Neuronal stem cell (in vitro differentiated cells): ENCODE measurements around the gene PTPN11.
"Not testable (repeated sequence)": the region's sequence is repeated elsewhere in the genome, so short reads cannot be mapped to it uniquely, and the experiment has no call there.

Experiments used
- DNase-seq: peaks from one replicate; pipeline ENCODE4 v3.0.0-alpha.2; 2013; ENCODE audit warnings: low spot score
- H2AFZ ChIP-seq: one replicate; pipeline ENCODE4 v1.6.1; 2013; ENCODE audit warnings: mild to moderate bottlenecking, low read length, inconsistent platforms
- H2AK5ac ChIP-seq: 2 replicates; pipeline ENCODE4 v1.6.1; 2013; ENCODE audit warnings: low read depth, mild to moderate bottlenecking, inconsistent platforms, low read length, moderate library complexity, mixed read lengths
- H2BK120ac ChIP-seq: 2 replicates; pipeline ENCODE4 v1.6.1; 2013; ENCODE audit warnings: low read depth, mild to moderate bottlenecking, inconsistent platforms, low read length, moderate library complexity, mixed read lengths
- H2BK12ac ChIP-seq: one replicate; pipeline ENCODE4 v1.6.1; 2013; ENCODE audit warnings: low read length, inconsistent platforms
- H2BK15ac ChIP-seq: 2 replicates; pipeline ENCODE4 v1.6.1; 2013; ENCODE audit warnings: mild to moderate bottlenecking, low read length, inconsistent platforms, mixed read lengths
- H2BK5ac ChIP-seq: one replicate; pipeline ENCODE4 v1.6.1; 2013; ENCODE audit warnings: inconsistent platforms, mild to moderate bottlenecking, low read length, moderate library complexity
- H3K14ac ChIP-seq: one replicate; pipeline ENCODE4 v1.6.1; 2013; ENCODE audit warnings: low read length, inconsistent platforms
- H3K18ac ChIP-seq: 2 replicates; pipeline ENCODE4 v1.6.1; 2013; ENCODE audit warnings: low read length, inconsistent platforms
- H3K23ac ChIP-seq: 2 replicates; pipeline ENCODE4 v1.6.1; 2013; ENCODE audit warnings: low read depth, mild to moderate bottlenecking, mixed read lengths, low read length, inconsistent platforms; ENCODE audit not compliant: poor library complexity
- H3K27ac ChIP-seq: replicated peaks from 3 replicates; pipeline ENCODE4 v1.5.1; 2013; ENCODE audit warnings: low read length, inconsistent platforms
- H3K27me3 ChIP-seq, 3 experiments: 2 replicates each; pipeline ENCODE4 v1.6.1; 2013; ENCODE audit warnings: low read length in 3 of 3, mild to moderate bottlenecking in 2 of 3, inconsistent platforms in 1 of 3, low read depth in 1 of 3, mixed read lengths in 1 of 3, moderate library complexity in 1 of 3; ENCODE audit not compliant: control insufficient read depth in 3 of 3, insufficient read depth in 3 of 3
- H3K36me3 ChIP-seq, 2 donors: replicated peaks in 1 of 2; 2 replicates each; pipeline ENCODE4 v1.6.1; 2013; ENCODE audit warnings: low read length in 2 of 2; ENCODE audit not compliant: control insufficient read depth in 2 of 2, insufficient read depth in 2 of 2
- H3K4ac ChIP-seq: 2 replicates; pipeline ENCODE4 v1.6.1; 2013; ENCODE audit warnings: inconsistent platforms, mild to moderate bottlenecking, low read length, moderate library complexity
- H3K4me1 ChIP-seq, 2 donors: 1 replicate in 1 of 2; 2 replicates in 1 of 2; pipeline ENCODE4 v1.6.1; 2013; ENCODE audit warnings: low read length in 2 of 2, low read depth in 1 of 2; ENCODE audit not compliant: control insufficient read depth in 2 of 2, insufficient read depth in 1 of 2
- H3K4me2 ChIP-seq: one replicate; pipeline ENCODE4 v1.6.1; 2013; ENCODE audit warnings: mild to moderate bottlenecking, low read length, inconsistent platforms; ENCODE audit not compliant: insufficient read depth, poor library complexity, severe bottlenecking
- H3K4me3 ChIP-seq, 2 donors: 2 replicates each; pipeline ENCODE4 v1.5.1; 2013; ENCODE audit warnings: low read length in 2 of 2, mild to moderate bottlenecking in 2 of 2, inconsistent platforms in 1 of 2, moderate library complexity in 1 of 2
- H3K79me1 ChIP-seq: one replicate; pipeline ENCODE4 v1.6.1; 2013; ENCODE audit warnings: low read depth, mild to moderate bottlenecking, inconsistent platforms, low read length, moderate library complexity
- H3K9ac ChIP-seq: one replicate; pipeline ENCODE4 v1.6.1; 2013; ENCODE audit warnings: mild to moderate bottlenecking, low read depth, low read length, inconsistent platforms; ENCODE audit not compliant: poor library complexity
- H3K9me3 ChIP-seq, 2 donors: replicated peaks in 1 of 2; 2 replicates each; pipeline versions ENCODE3 to v1.6.1; 2013; ENCODE audit warnings: low read length in 2 of 2, mild to moderate bottlenecking in 2 of 2, inconsistent platforms in 1 of 2, low read depth in 1 of 2, mixed read lengths in 1 of 2, moderate library complexity in 1 of 2; ENCODE audit not compliant: control insufficient read depth in 2 of 2, insufficient read depth in 1 of 2
- H4K8ac ChIP-seq: one replicate; pipeline ENCODE4 v1.6.1; 2013; ENCODE audit warnings: low read depth, mild to moderate bottlenecking, inconsistent platforms, low read length, moderate library complexity
- H4K91ac ChIP-seq: one replicate; pipeline ENCODE4 v1.6.1; 2013; ENCODE audit warnings: low read length, low read depth, mild to moderate bottlenecking, inconsistent platforms; ENCODE audit not compliant: poor library complexity
- WGBS, 2 donors: extraction: QIAGEN DNeasy Blood & Tissue Kit; methylation state at CpG; one replicate each; pipeline ENCODE4 v1.1.7; 2013; ENCODE audit warnings: missing lambda C conversion rate in 2 of 2, mixed read lengths in 1 of 2; ENCODE audit not compliant: insufficient read length in 2 of 2, insufficient replicate concordance in 1 of 2; ENCODE audit errors: extremely low coverage in 2 of 2; 5-methylcytosine and 5-hydroxymethylcytosine counted together

PTPN11 gene

GRCh38 chr12:112443916-112444315 lies 25.2 kb downstream of the PTPN11 start:
- DNase-seq, result no peak
- no peak overlapping the region for H3K9ac ChIP-seq
- no peak overlapping the region for H3K4ac ChIP-seq

GRCh38 chr12:112446008-112446725 lies 27.4 kb downstream of the PTPN11 start:
- Histone ChIP-seq H2BK5ac (no peak overlapping the region), H3K18ac (no peak overlapping the region), H2AFZ (no peak overlapping the region), H2AK5ac (no peak overlapping the region), H4K8ac (no peak overlapping the region), H3K9ac (no peak overlapping the region), H3K9me3 (no peaks in the 10 kb centered on the region), H3K23ac (no peak overlapping the region), H3K4ac (no peak overlapping the region), H3K4me3 (no peak overlapping the region), H3K27me3 (no peaks in the 10 kb centered on the region), H2BK12ac (no peak overlapping the region), H3K27ac (no peak overlapping the region), H3K4me2 (no peak overlapping the region), H2BK120ac (no peak overlapping the region), H2BK15ac (no peak overlapping the region), H3K36me3 (peaks cover 4 to 44% of the 10 kb centered on the region in 2 donors), H3K79me1 (no peaks in the 10 kb centered on the region), H3K4me1 (no peaks in the 10 kb centered on the region), H4K91ac (no peak overlapping the region), H3K14ac (no peak overlapping the region)
- no CpG with 5 or more reads among the region's 3 CpGs for WGBS, 2 donors
- DNase-seq, result no peak

More at GRCh38 chr12:112443916-112444315, 25.2 kb downstream of the PTPN11 start:
- Histone ChIP-seq H3K4me3 (no peak overlapping the region), H3K4me1 (no peaks in the 10 kb centered on the region), H3K18ac (no peak overlapping the region), H3K79me1 (no peaks in the 10 kb centered on the region), H2BK120ac (no peak overlapping the region), H4K91ac (no peak overlapping the region), H3K27me3 (no peaks in the 10 kb centered on the region), H3K9me3 (no peaks in the 10 kb centered on the region), H2BK12ac (no peak overlapping the region), H2BK5ac (no peak overlapping the region), H2AFZ (no peak overlapping the region), H2BK15ac (no peak overlapping the region), H2AK5ac (no peak overlapping the region), H3K4me2 (no peak overlapping the region), H3K27ac (no peak overlapping the region), H3K23ac (no peak overlapping the region), H3K14ac (no peak overlapping the region), H3K36me3 (peaks cover 0 to 24% of the 10 kb centered on the region in 2 donors), H4K8ac (no peak overlapping the region)
- WGBS, 2 donors, result no CpG with 5 or more reads among the region's 4 CpGs

GRCh38 chr12:112447106-112447505 lies 28.4 kb downstream of the PTPN11 start:
- no CpG with 5 or more reads among the region's 3 CpGs for WGBS, 2 donors
- Histone ChIP-seq H2BK5ac (no peak overlapping the region), H4K91ac (no peak overlapping the region), H3K9me3 (no peaks in the 10 kb centered on the region), H2BK12ac (no peak overlapping the region), H3K4me1 (no peaks in the 10 kb centered on the region), H3K36me3 (peaks cover 4 to 49% of the 10 kb centered on the region in 2 donors), H3K23ac (no peak overlapping the region), H3K27me3 (no peaks in the 10 kb centered on the region), H3K4me2 (no peak overlapping the region), H2BK15ac (no peak overlapping the region), H3K79me1 (no peaks in the 10 kb centered on the region), H3K14ac (no peak overlapping the region), H3K18ac (no peak overlapping the region), H3K4ac (no peak overlapping the region), H3K4me3 (no peak overlapping the region), H2AK5ac (no peak overlapping the region), H2AFZ (no peak overlapping the region), H4K8ac (no peak overlapping the region), H3K27ac (no peak overlapping the region), H2BK120ac (no peak overlapping the region), H3K9ac (no peak overlapping the region)
- DNase-seq, result no peak

DNA sequence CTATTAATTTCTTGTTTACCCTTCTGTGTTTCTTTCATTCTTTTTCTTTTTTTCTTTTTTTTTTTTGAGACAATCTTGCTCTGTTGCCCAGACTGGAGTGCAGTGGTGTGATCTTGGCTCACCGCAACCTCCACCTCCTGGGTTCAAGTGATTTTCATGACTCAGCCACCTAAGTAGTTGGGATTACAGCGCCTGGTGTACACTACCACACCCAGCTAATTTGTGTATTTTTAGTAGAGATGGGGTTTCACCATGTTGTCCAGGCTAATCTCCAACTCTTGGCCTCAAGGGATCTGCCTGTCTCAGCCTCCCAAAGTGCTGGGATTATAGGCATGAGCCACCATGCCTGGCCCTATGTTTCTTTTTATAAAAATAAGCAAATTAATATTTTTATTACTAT lies 29.4 kb downstream of the PTPN11 start:
- H3K79me1 ChIP-seq, H3K23ac ChIP-seq, H2BK120ac ChIP-seq, H2AK5ac ChIP-seq, H3K27ac ChIP-seq, H3K4me3 ChIP-seq, H3K4me2 ChIP-seq, H2BK15ac ChIP-seq, H3K14ac ChIP-seq, H4K91ac ChIP-seq, H3K18ac ChIP-seq, H2BK5ac ChIP-seq, H3K27me3 ChIP-seq, H3K4me1 ChIP-seq, H3K4ac ChIP-seq, H3K9ac ChIP-seq, H2AFZ ChIP-seq, H4K8ac ChIP-seq, H2BK12ac ChIP-seq, H3K9me3 ChIP-seq, DNase-seq: not testable (repeated sequence)
- H3K36me3 ChIP-seq, result peaks cover 5 to 57% of the 10 kb centered on the region in 2 donors
- no CpG with 5 or more reads among the region's 2 CpGs for WGBS, 2 donors
